SK-N-SH (cell line): ENCODE measurements around the gene PDZD2. TPM values are rescaled to one million over a fixed set of nuclear protein-coding genes. Genes with fewer than 3 reads are reported as not detected.

Experiments
- CTCF ChIA-PET: fragments of 300-600, 350-600 bp; formaldehyde crosslinking; extraction: SDS; loops from one replicate; lab custom pipeline; 2021; lab: Yijun Ruan, JAX
- POLR2A ChIA-PET: fragments of 350-600 bp; sonication (Branson Sonifier 250); formaldehyde crosslinking; extraction: SDS; loops from one replicate; lab custom pipeline; 2020; ENCODE audit warnings: antibody characterized with exemption, inconsistent platforms; lab: Yijun Ruan, JAX
- DNase-seq: peaks from one replicate; pipeline ENCODE4 v3.0.0; 2012
- H2AFZ ChIP-seq: fragments of 200-600 bp; sonication (generic); 2 replicates; pipeline ENCODE4 v1.8.1; 2016; ENCODE audit warnings: antibody characterized with exemption, mild to moderate bottlenecking, low read depth
- H3F3A ChIP-seq: fragments of 200-600 bp; sonication (generic); replicated peaks from 2 replicates; pipeline ENCODE3; 2016; ENCODE audit warnings: antibody characterized with exemption, mild to moderate bottlenecking; ENCODE audit not compliant: insufficient read depth
- H3K27ac ChIP-seq, 2 experiments: fragments of 200-500 bp in 1 of 2; fragments of 200-600 bp in 1 of 2; sonication (Bioruptor generic) in 1 of 2; sonication (generic), shearing (Covaris generic) in 1 of 2; 2 replicates each; pipeline versions ENCODE4 v1.5.1 to v1.6.1; 2014 to 2016; ENCODE audit warnings: low read depth in 2 of 2, inconsistent platforms in 1 of 2, low read length in 1 of 2, mild to moderate bottlenecking in 1 of 2, mixed read lengths in 1 of 2
- H3K27me3 ChIP-seq: fragments of 200-600 bp; sonication (generic), shearing (Covaris generic); 2 replicates; pipeline ENCODE4 v1.6.1; 2016; ENCODE audit warnings: mixed run types; ENCODE audit not compliant: insufficient read depth
- H3K36me3 ChIP-seq, 2 experiments: fragments of 200-500 bp in 1 of 2; fragments of 200-600 bp in 1 of 2; sonication (Bioruptor generic) in 1 of 2; sonication (generic) in 1 of 2; replicated peaks in 1 of 2; 2 replicates each; pipeline versions ENCODE3 to v1.5.1; 2014 to 2016; ENCODE audit warnings: low read length in 1 of 2, mild to moderate bottlenecking in 1 of 2; ENCODE audit not compliant: insufficient read depth in 2 of 2, control insufficient read depth in 1 of 2
- H3K4me1 ChIP-seq, 2 experiments: fragments of 200-500 bp in 1 of 2; fragments of 200-600 bp in 1 of 2; sonication (Bioruptor generic) in 1 of 2; sonication (generic), shearing (Covaris generic) in 1 of 2; 2 replicates each; pipeline versions ENCODE4 v1.5.1 to v1.6.1; 2014 to 2016; ENCODE audit warnings: low read depth in 1 of 2, low read length in 1 of 2, mixed run types in 1 of 2; ENCODE audit not compliant: insufficient read depth in 2 of 2, control insufficient read depth in 1 of 2
- H3K4me2 ChIP-seq: fragments of 200-600 bp; sonication (generic), shearing (Covaris generic); 2 replicates; pipeline ENCODE4 v1.6.1; 2017; ENCODE audit warnings: mixed run types
- H3K4me3 ChIP-seq, 2 experiments: fragments of 200-500 bp in 1 of 2; fragments of 200-600 bp in 1 of 2; sonication (Bioruptor generic) in 1 of 2; sonication (generic), shearing (Covaris generic) in 1 of 2; 2 replicates each; pipeline versions ENCODE4 v1.5.1 to v1.8.1; 2014 to 2016; ENCODE audit warnings: low read depth in 2 of 2, inconsistent platforms in 1 of 2, low read length in 1 of 2, mild to moderate bottlenecking in 1 of 2, mixed read lengths in 1 of 2, moderate library complexity in 1 of 2
- H3K79me2 ChIP-seq: fragments of 200-600 bp; sonication (generic); 2 replicates; pipeline ENCODE4 v1.8.1; 2017; ENCODE audit warnings: mild to moderate bottlenecking; ENCODE audit not compliant: insufficient read depth
- H3K9ac ChIP-seq: fragments of 200-600 bp; sonication (generic); 2 replicates; pipeline ENCODE4 v1.6.1; 2017; ENCODE audit warnings: mixed run types
- H3K9me2 ChIP-seq: fragments of 200-600 bp; sonication (generic); 2 replicates; pipeline ENCODE4 v1.6.1; 2017; ENCODE audit warnings: mixed run types
- H3K9me3 ChIP-seq: fragments of 200-600 bp; sonication (generic); 2 replicates; pipeline ENCODE4 v1.6.1; 2017; ENCODE audit warnings: mixed run types, mild to moderate bottlenecking, moderate library complexity
- H4K20me1 ChIP-seq: fragments of 200-600 bp; sonication (generic); 2 replicates; pipeline ENCODE4 v1.6.1; 2017; ENCODE audit warnings: mild to moderate bottlenecking, mixed run types; ENCODE audit not compliant: insufficient read depth
- CHD2 ChIP-seq: fragments of 150-350 bp; IDR thresholded peaks from 2 replicates; pipeline ENCODE4 v1.6.1; 2018; ENCODE audit warnings: low read length; ENCODE audit not compliant: partially characterized antibody
- CTCF ChIP-seq: fragments of 200-600 bp; sonication (generic); IDR thresholded peaks from 2 replicates; pipeline ENCODE4 v1.6.1; 2017; ENCODE audit warnings: antibody characterized with exemption, mild to moderate bottlenecking, moderate library complexity
- GATA2 ChIP-seq: sonication (generic); formaldehyde crosslinking; IDR thresholded peaks from 2 replicates; pipeline ENCODE4 v1.5.0; 2020; ENCODE audit warnings: mild to moderate bottlenecking, missing genetic modification reagents
- IRF3 ChIP-seq: fragments of 150-350 bp; IDR thresholded peaks from 2 replicates; pipeline ENCODE4 v1.6.1; 2016; ENCODE audit warnings: mild to moderate bottlenecking, low read depth, low read length
- JUND ChIP-seq: IDR thresholded peaks from 2 replicates; pipeline ENCODE4 v1.4.0; 2012
- MAX ChIP-seq: IDR thresholded peaks from 2 replicates; pipeline ENCODE4 v1.4.0; 2012; ENCODE audit warnings: low read depth
- MXI1 ChIP-seq: IDR thresholded peaks from 2 replicates; pipeline ENCODE4 v1.6.1; 2012; ENCODE audit warnings: mild to moderate bottlenecking, low read depth, low read length, improper control_type of control experiment
- NFIC ChIP-seq: IDR thresholded peaks from 2 replicates; pipeline ENCODE4 v1.4.0; 2012; ENCODE audit warnings: borderline replicate concordance
- NRF1 ChIP-seq: IDR thresholded peaks from 2 replicates; pipeline ENCODE4 v1.6.1; 2012; ENCODE audit warnings: low read depth, mild to moderate bottlenecking, low read length
- PBX3 ChIP-seq: IDR thresholded peaks from 2 replicates; pipeline ENCODE4; 2012
- RAD21 ChIP-seq: IDR thresholded peaks from 2 replicates; pipeline ENCODE4 v1.6.1; 2012; ENCODE audit warnings: mild to moderate bottlenecking, low read length
- SIN3A ChIP-seq: IDR thresholded peaks from 2 replicates; pipeline ENCODE4 v1.6.1; 2012; ENCODE audit warnings: low read depth, mild to moderate bottlenecking, low read length, moderate library complexity, borderline replicate concordance
- TAF1 ChIP-seq: IDR thresholded peaks from 2 replicates; pipeline ENCODE4 v1.6.1; 2012; ENCODE audit warnings: low read depth, mild to moderate bottlenecking, low read length, moderate library complexity, borderline replicate concordance
- TCF12 ChIP-seq: IDR thresholded peaks from 2 replicates; pipeline ENCODE4 v1.4.0; 2012
- TEAD4 ChIP-seq: IDR thresholded peaks from 2 replicates; pipeline ENCODE4 v1.4.0; 2012; ENCODE audit warnings: mild to moderate bottlenecking, borderline replicate concordance; ENCODE audit not compliant: insufficient read depth
- USF1 ChIP-seq: IDR thresholded peaks from 2 replicates; pipeline ENCODE4 v1.4.0; 2012; ENCODE audit warnings: low read depth, borderline replicate concordance
- YY1 ChIP-seq: IDR thresholded peaks from 2 replicates; pipeline ENCODE4 v1.4.0; 2012; ENCODE audit warnings: low read depth, mild to moderate bottlenecking
- ZBTB33 ChIP-seq: IDR thresholded peaks from 2 replicates; pipeline ENCODE4 v1.4.0; 2012; ENCODE audit warnings: low read depth, borderline replicate concordance
- WGBS: methylation state at CpG from one replicate; pipeline ENCODE4 v1.1.6; 2017; ENCODE audit warnings: low lambda C conversion rate; 5-methylcytosine and 5-hydroxymethylcytosine counted together
- polyA plus RNA-seq, 3 experiments: library from polyadenylated mRNA; depleted of rRNA; stranded (reverse); fragments of >200 nt; gene quantifications; 2 replicates each; pipeline ENCODE4 v1.2.3, GENCODE V29; 2012

PDZD2 gene
- polyA plus RNA-seq, 1 of the 3 experiments (the other 2 are of a cell fraction) = 0.13 TPM

GRCh38 chr5:31725996-31726395, 87.1 kb downstream of the PDZD2 start:
- H3K79me2 ChIP-seq = no peaks in the 10 kb centered on the region
- no peak for DNase-seq
- H3K4me2 ChIP-seq = no peak overlapping the region
- no peaks in the 10 kb centered on the region for H3F3A ChIP-seq
- H3K27me3 ChIP-seq = no peaks in the 10 kb centered on the region
- H3K9me3 ChIP-seq = no peaks in the 10 kb centered on the region
- no peaks in the 10 kb centered on the region for H4K20me1 ChIP-seq
- ChIA-PET POLR2A (no interaction called here), CTCF (interaction anchor here (1.6 kb wide), 1 partner anchor 9 kb away, joined by 4 read pairs; no protein-coding TSS in a partner anchor)
- H2AFZ ChIP-seq = no peak overlapping the region
- no peak overlapping the region for H3K9ac ChIP-seq
- TF ChIP-seq PBX3 (no peak), NRF1 (no peak), IRF3 (no peak), CHD2 (no peak), YY1 (no peak), NFIC (no peak)
- H3K27ac ChIP-seq = no peak overlapping the region
- peaks cover 0 to 4% of the 10 kb centered on the region in 2 experiments; a peak in 1 of 4 replicates for H3K4me1 ChIP-seq
- whole genome bisulfite sequencing = 57% methylated on average over 10 of the region's 10 CpGs
- no peak overlapping the region for H3K4me3 ChIP-seq
- no peaks in the 10 kb centered on the region for H3K36me3 ChIP-seq
- H3K9me2 ChIP-seq = no peaks in the 10 kb centered on the region

GRCh38 chr5:31726952-31727351, 88.0 kb downstream of the PDZD2 start:
- Histone ChIP-seq H3K27ac (no peak overlapping the region), H2AFZ (no peak overlapping the region), H3F3A (no peaks in the 10 kb centered on the region), H3K27me3 (no peaks in the 10 kb centered on the region), H3K36me3 (no peaks in the 10 kb centered on the region), H3K4me1 (peaks cover 0 to 2% of the 10 kb centered on the region in 2 experiments; a peak in 1 of 4 replicates), H3K79me2 (no peaks in the 10 kb centered on the region), H4K20me1 (no peaks in the 10 kb centered on the region), H3K9me2 (no peaks in the 10 kb centered on the region), H3K9me3 (no peaks in the 10 kb centered on the region), H3K9ac (no peak overlapping the region), H3K4me3 (no peak overlapping the region), H3K4me2 (no peak overlapping the region)
- DNase-seq = no peak
- CTCF ChIA-PET = interaction anchor here (0.8 to 1.6 kb wide), 2 partner anchors 10 to 15 kb away, joined by 3 to 4 read pairs; no protein-coding TSS in a partner anchor
- POLR2A ChIA-PET = no interaction called here
- TF ChIP-seq SIN3A = no peak
- no peak for TF ChIP-seq ZBTB33
- no peak for TF ChIP-seq MAX
- TF ChIP-seq GATA2 = no peak
- no peak for TF ChIP-seq MXI1
- TF ChIP-seq USF1 = no peak
- no peak for TF ChIP-seq TEAD4
- no peak for TF ChIP-seq PBX3
- no peak for TF ChIP-seq CHD2
- TF ChIP-seq CTCF = no peak
- no peak for TF ChIP-seq TAF1
- no peak for TF ChIP-seq JUND
- TF ChIP-seq IRF3 = no peak
- no peak for TF ChIP-seq NRF1
- TF ChIP-seq TCF12 = no peak
- no peak for TF ChIP-seq RAD21
- WGBS = 55% methylated on average over 6 of the region's 7 CpGs
